Mesothelial cell of epicardium (in vitro differentiated cells): ENCODE measurements around the gene TAF10. TPM values are rescaled to one million over a fixed set of nuclear protein-coding genes. Genes with fewer than 3 reads are reported as not detected.

ENCODE experiments used
- DNase-seq, 2 experiments: peaks; one replicate each; pipeline ENCODE4 v3.0.0; 2021; ENCODE audit warnings: low spot score in 2 of 2; ENCODE audit not compliant: unreplicated experiment in 2 of 2
- H3K27ac Mint-ChIP-seq: 2 replicates; pipeline ENCODE4 v1.8.0; 2021; ENCODE audit warnings: mixed read lengths
- H3K27me3 Mint-ChIP-seq: 2 replicates; pipeline ENCODE4 v1.8.0; 2021; ENCODE audit warnings: low read depth, mixed read lengths
- H3K36me3 Mint-ChIP-seq: 2 replicates; pipeline ENCODE4 v1.8.0; 2021; ENCODE audit warnings: mixed read lengths
- H3K4me1 Mint-ChIP-seq: 2 replicates; pipeline ENCODE4 v1.8.0; 2021; ENCODE audit warnings: mixed read lengths
- H3K4me3 Mint-ChIP-seq: 2 replicates; pipeline ENCODE4 v1.8.0; 2021; ENCODE audit warnings: mild to moderate bottlenecking, moderate library complexity, mixed read lengths
- H3K9me3 Mint-ChIP-seq: 2 replicates; pipeline ENCODE4 v1.8.0; 2021; ENCODE audit warnings: mixed read lengths
- CTCF ChIP-seq: fragments of 200-600 bp; sonication (generic); IDR thresholded peaks from one replicate; pipeline ENCODE4 v1.5.0; 2021; ENCODE audit warnings: antibody characterized with exemption; ENCODE audit not compliant: unreplicated experiment
- total RNA-seq: library from RNA; stranded (reverse); gene quantifications from 3 replicates; pipeline ENCODE4 v1.2.1, GENCODE V29; 2021

Gene TAF10
- total RNA-seq, 1 donor from 2014 or later = 119 TPM

- Mint-ChIP-seq H3K4me1 (peaks cover 12% of the 10 kb centered on the region), H3K27ac (peak overlapping the region; percentile 83), H3K4me3 (peak overlapping the region; percentile 76), H3K36me3 (no peaks in the 10 kb centered on the region), H3K9me3 (no peaks in the 10 kb centered on the region), H3K27me3 (peaks cover 18% of the 10 kb centered on the region)
- DNase-seq = no peak
- no peak for TF ChIP-seq CTCF
Measured at GRCh38 chr11:6656584-6656915, 44.5 kb upstream of the TAF10 start.

- peak in 1 of 2 experiments; percentile 65 for DNase-seq
- TF ChIP-seq CTCF = no peak
- peak within 1 kb of the TSS; percentile 76 for H3K4me3 Mint-ChIP-seq
- peak within 1 kb of the TSS; percentile 83 for H3K27ac Mint-ChIP-seq
- H3K4me1 Mint-ChIP-seq = peaks cover 12% of the 10 kb centered on the region
- no peaks in the 10 kb centered on the region for H3K36me3 Mint-ChIP-seq
- H3K27me3 Mint-ChIP-seq = peaks cover 18% of the 10 kb centered on the region
- H3K9me3 Mint-ChIP-seq = no peaks in the 10 kb centered on the region
Measured at GRCh38 chr11:6655790-6656583, 44.0 kb upstream of the TAF10 start, which contains the start of gene DCHS1. DCHS1 (minus strand) TSS chr11:6655809; CDS start chr11:6641613, 14,196 bp downstream.

GRCh38 chr11:6655020-6655789, 43.2 kb upstream of the TAF10 start:
- Mint-ChIP-seq H3K36me3 (no peaks in the 10 kb centered on the region), H3K9me3 (no peaks in the 10 kb centered on the region), H3K4me1 (peaks cover 12% of the 10 kb centered on the region), H3K4me3 (no peak overlapping the region), H3K27ac (no peak overlapping the region), H3K27me3 (peaks cover 18% of the 10 kb centered on the region)
- no peak for DNase-seq
- no peak for TF ChIP-seq CTCF

- Mint-ChIP-seq H3K4me3 (no peak overlapping the region), H3K4me1 (peaks cover 12% of the 10 kb centered on the region), H3K27me3 (peaks cover 18% of the 10 kb centered on the region), H3K9me3 (no peaks in the 10 kb centered on the region), H3K27ac (no peak overlapping the region), H3K36me3 (no peaks in the 10 kb centered on the region)
- no peak for DNase-seq
- TF ChIP-seq CTCF = no peak
Measured at GRCh38 chr11:6654281-6655019, 42.4 kb upstream of the TAF10 start.

- TF ChIP-seq CTCF = no peak
- H3K36me3 Mint-ChIP-seq = no peaks in the 10 kb centered on the region
- peaks cover 18% of the 10 kb centered on the region for H3K27me3 Mint-ChIP-seq
- DNase-seq = no peak
- H3K9me3 Mint-ChIP-seq = no peaks in the 10 kb centered on the region
- H3K27ac Mint-ChIP-seq = no peak overlapping the region
- H3K4me1 Mint-ChIP-seq = peaks cover 12% of the 10 kb centered on the region
- H3K4me3 Mint-ChIP-seq = no peak overlapping the region
Measured at GRCh38 chr11:6653656-6654055, 41.6 kb upstream of the TAF10 start.
